Adrenal gland (tissue), 12 donors: Measurements from ENCODE around the gene APP. TPM values are rescaled to one million over a fixed set of nuclear protein-coding genes. Genes with fewer than 3 reads are reported as not detected.
A peak's percentile ranks its signal among the peaks of the same experiment; 100 is the strongest.

ENCODE experiments used
- DNase-seq, 7 donors: peaks; one replicate each; pipeline ENCODE4 v3.0.0-alpha.2; 2019 to 2020
- H3K27ac ChIP-seq, 5 donors: fragments of 200-600 bp; sonication (generic) in 4 of 5; 1 replicate in 3 of 5; 2 replicates in 2 of 5; pipeline versions ENCODE4 v1.5.1 to v1.8.0; 2016 to 2020; ENCODE audit warnings: mild to moderate bottlenecking in 1 of 5
- H3K27me3 ChIP-seq: fragments of 200-600 bp; 2 replicates; pipeline ENCODE4 v1.8.0; 2021
- H3K36me3 ChIP-seq, 2 donors: fragments of 200-600 bp; replicated peaks in 1 of 2; 1 replicate in 1 of 2; 2 replicates in 1 of 2; pipeline versions ENCODE4 v1.5.1 to v1.8.0; 2018 to 2022
- H3K4me1 ChIP-seq, 2 donors: fragments of 200-600 bp; replicated peaks in 1 of 2; 1 replicate in 1 of 2; 2 replicates in 1 of 2; pipeline versions ENCODE4 v1.5.1 to v1.8.0; 2018 to 2021
- H3K4me3 ChIP-seq, 4 donors: fragments of 200-600 bp; sonication (generic) in 3 of 4; one replicate each; pipeline ENCODE4 v1.5.1; 2016 to 2018
- H3K9me3 ChIP-seq, 3 donors: fragments of 200-600 bp; sonication (generic) in 1 of 3; replicated peaks in 1 of 3; 1 replicate in 2 of 3; 2 replicates in 1 of 3; pipeline versions ENCODE4 v1.5.1 to v1.8.0; 2016 to 2021
- POLR2A ChIP-seq, 2 donors: fragments of 450-650 bp; IDR thresholded peaks; one replicate each; pipeline ENCODE4 v1.6.1; 2017; ENCODE audit warnings: antibody characterized with exemption in 2 of 2, mild to moderate bottlenecking in 2 of 2, moderate library complexity in 1 of 2
- WGBS, 4 donors: extraction: QIAGEN DNeasy Blood & Tissue Kit in 2 of 4; methylation state at CpG; one replicate each; pipeline versions ENCODE4 v1.1.5 to v1.1.7; 2013 to 2017; 5-methylcytosine and 5-hydroxymethylcytosine counted together
- intact Hi-C, 2 donors: fragments of 100-400 bp; cut with DNase I; formaldehyde crosslinking; loops; one replicate each; pipeline versions ENCODE4 v1.14.1 to v1.15.0; 2022 to 2023
- polyA plus RNA-seq, 3 donors: library from polyadenylated mRNA; stranded (reverse); fragments of 200-250 nt in 2 of 3; fragments of 350-450 nt in 1 of 3; fragmentation: Illumina TruSeq in 1 of 3; extraction: RNeasy Lipid Tissue Mini Kit (QIAGEN cat#74804) in 1 of 3; gene quantifications; one replicate each; pipeline ENCODE4 v1.2.3, GENCODE V29; 2013 to 2014
- total RNA-seq, 9 donors: library from RNA; depleted of rRNA in 4 of 9; stranded (reverse); fragments of >200 nt in 4 of 9; fragments of 120-200 nt in 1 of 9; fragmentation: NEBNext Ultra II Directional in 1 of 9; extraction: Animal tissue kit (Norgen Biotek cat#: 25700) in 1 of 9; gene quantifications; one replicate each; pipeline versions ENCODE4 v1.1.0 to v1.2.4, GENCODE V29; 2013 to 2023
- TF ChIP-seq, protein P1 (sequence below), 6 experiments: fragments of 450-650 bp in 4 of 6; fragments of 200-600 bp in 2 of 6; sonication (generic) in 1 of 6; IDR thresholded peaks; 1 replicate in 5 of 6; 2 replicates in 1 of 6; pipeline versions ENCODE4 v1.5.1 to v1.8.0; 2016 to 2021; ENCODE audit warnings: antibody characterized with exemption in 6 of 6, mild to moderate bottlenecking in 2 of 6, moderate library complexity in 1 of 6
- donor health status: healthy with polysubstance abuse.
- donor health status: Bipolar disorder and iron deficiency.
- donor health status: DM: yes; HTN: yes; CAD: no.
- donor health status: DM: no; HTN: no; CAD: no.
- donor health status: DM: no; HTN: no; CAD: no.
- donor health status: DM: yes; HTN: yes; CAD: no.

The APP gene
- total and polyA plus RNA-seq, 12 donors, result 161 to 1,079 (median 710) TPM

DNA sequence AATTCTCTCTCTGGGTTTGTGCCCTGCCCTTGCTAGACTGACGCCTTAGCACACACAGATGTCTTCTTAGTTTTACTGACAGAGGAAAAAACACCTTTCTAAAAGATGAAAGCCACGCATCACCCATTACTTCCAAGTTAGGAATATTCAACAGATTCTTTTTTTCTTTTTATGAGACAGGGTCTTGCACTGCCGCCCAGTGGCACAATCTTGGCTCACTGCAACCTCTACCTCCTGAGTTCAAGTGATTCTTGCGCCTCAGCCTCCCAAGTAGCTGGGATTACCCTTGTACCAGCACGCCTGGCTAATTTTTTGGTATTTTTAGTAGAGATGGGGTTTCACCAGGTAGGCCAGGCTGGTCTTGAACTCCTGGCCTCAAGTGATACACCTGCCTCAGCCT, 169.2 kb downstream of the APP start:
- intact Hi-C loops, result no loop called here
- WGBS, 4 donors, result 92 to 98% (median 98%) methylated on average over 5 of the region's 5 CpGs
- no peaks in the 10 kb centered on the region for H3K27me3 ChIP-seq

DNA sequence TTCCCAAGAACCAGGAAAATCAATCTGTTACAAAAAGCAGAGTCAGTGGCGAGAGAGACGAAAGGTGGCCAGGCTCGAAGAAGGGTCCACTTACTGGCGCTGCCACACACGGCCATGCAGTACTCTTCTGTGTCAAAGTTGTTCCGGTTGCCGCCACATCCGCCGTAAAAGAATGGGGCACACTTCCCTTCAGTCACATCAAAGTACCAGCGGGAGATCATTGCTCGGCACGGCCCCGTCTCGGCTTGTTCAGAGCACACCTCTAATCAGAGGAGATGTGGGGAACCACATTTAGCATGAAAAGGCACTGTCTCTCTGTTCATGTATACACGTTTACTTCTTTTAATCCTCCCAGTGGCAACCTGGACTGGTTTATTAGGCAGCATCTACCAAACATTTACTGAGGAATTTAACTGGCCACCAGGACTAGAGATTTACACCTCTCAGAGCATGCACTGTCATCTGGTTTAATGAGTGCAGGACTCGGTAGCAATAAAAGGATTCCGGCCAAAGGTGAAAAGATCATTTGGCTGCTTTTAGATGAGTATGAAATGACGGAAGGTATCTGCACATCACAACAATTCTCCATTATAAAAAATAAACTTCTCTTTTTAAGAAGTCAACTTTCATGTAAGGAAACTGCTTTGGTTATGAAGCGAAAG, 170.5 kb downstream of the APP start:
- no peaks in the 10 kb centered on the region for H3K4me1 ChIP-seq
- WGBS, 4 donors, result 78 to 84% (median 83%) methylated on average over 19 of the region's 19 CpGs
- intact Hi-C loops, result no loop called here
- H3K27ac ChIP-seq, result no peak overlapping the region
- H3K36me3 ChIP-seq, result peaks cover 0 to 14% of the 10 kb centered on the region in 2 donors
- H3K27me3 ChIP-seq, result no peaks in the 10 kb centered on the region
- no peak for DNase-seq
- H3K4me3 ChIP-seq, result no peak overlapping the region
- H3K9me3 ChIP-seq, result no peaks in the 10 kb centered on the region
- TF ChIP-seq POLR2A (IDR thresholded peaks at IDR 0.05), result no peak
- TF ChIP-seq, protein P1, sequence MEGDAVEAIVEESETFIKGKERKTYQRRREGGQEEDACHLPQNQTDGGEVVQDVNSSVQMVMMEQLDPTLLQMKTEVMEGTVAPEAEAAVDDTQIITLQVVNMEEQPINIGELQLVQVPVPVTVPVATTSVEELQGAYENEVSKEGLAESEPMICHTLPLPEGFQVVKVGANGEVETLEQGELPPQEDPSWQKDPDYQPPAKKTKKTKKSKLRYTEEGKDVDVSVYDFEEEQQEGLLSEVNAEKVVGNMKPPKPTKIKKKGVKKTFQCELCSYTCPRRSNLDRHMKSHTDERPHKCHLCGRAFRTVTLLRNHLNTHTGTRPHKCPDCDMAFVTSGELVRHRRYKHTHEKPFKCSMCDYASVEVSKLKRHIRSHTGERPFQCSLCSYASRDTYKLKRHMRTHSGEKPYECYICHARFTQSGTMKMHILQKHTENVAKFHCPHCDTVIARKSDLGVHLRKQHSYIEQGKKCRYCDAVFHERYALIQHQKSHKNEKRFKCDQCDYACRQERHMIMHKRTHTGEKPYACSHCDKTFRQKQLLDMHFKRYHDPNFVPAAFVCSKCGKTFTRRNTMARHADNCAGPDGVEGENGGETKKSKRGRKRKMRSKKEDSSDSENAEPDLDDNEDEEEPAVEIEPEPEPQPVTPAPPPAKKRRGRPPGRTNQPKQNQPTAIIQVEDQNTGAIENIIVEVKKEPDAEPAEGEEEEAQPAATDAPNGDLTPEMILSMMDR (IDR thresholded peaks at IDR 0.05), result no peak

More for the DNA sequence above, 169.2 kb downstream of the APP start:
- Histone ChIP-seq H3K27ac (no peak overlapping the region), H3K4me1 (no peaks in the 10 kb centered on the region), H3K36me3 (peaks cover 0 to 11% of the 10 kb centered on the region in 2 donors), H3K4me3 (no peak overlapping the region), H3K9me3 (no peaks in the 10 kb centered on the region)
- no peak for TF ChIP-seq POLR2A (IDR thresholded peaks at IDR 0.05)
- TF ChIP-seq, protein P1 (IDR thresholded peaks at IDR 0.05), result peak in 1 of 6 experiments; percentile 9
- DNase-seq, result no peak

GRCh38 chr21:25997788-25998611, 172.6 kb downstream of the APP start:
- WGBS, 4 donors, result 76 to 85% (median 81%) methylated on average over 4 of the region's 4 CpGs
- TF ChIP-seq POLR2A (IDR thresholded peaks at IDR 0.05), result no peak
- TF ChIP-seq, protein P1 (IDR thresholded peaks at IDR 0.05), result no peak
- no peak overlapping the region for H3K27ac ChIP-seq
- no peak for DNase-seq
- peaks cover 0 to 14% of the 10 kb centered on the region in 2 donors for H3K36me3 ChIP-seq
- H3K9me3 ChIP-seq, result no peaks in the 10 kb centered on the region
- H3K4me3 ChIP-seq, result no peak overlapping the region
- intact Hi-C loops, result no loop called here
- H3K27me3 ChIP-seq, result no peaks in the 10 kb centered on the region
- H3K4me1 ChIP-seq, result no peaks in the 10 kb centered on the region

DNA sequence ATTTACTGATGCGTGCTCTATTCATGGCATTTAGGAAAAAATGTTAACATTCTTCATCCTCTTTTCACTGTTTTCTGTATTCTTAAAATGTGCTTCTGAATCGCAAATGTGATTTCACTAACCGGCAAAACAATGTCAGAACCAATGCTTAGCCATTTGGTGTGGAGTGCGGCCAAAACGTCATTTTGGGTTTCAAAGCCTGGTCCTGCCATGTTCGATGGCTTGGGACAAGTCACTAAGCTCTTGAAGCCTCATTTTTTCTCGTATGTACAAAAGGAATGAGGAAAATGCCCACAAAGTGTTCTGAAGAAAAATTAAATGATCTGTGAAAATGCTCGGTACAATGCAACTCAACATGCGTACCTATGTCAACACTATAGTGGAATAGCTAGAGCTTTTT, 175.3 kb downstream of the APP start:
- no peak overlapping the region for H3K4me3 ChIP-seq
- H3K4me1 ChIP-seq, result no peaks in the 10 kb centered on the region
- no peaks in the 10 kb centered on the region for H3K27me3 ChIP-seq
- DNase-seq, result no peak
- peaks cover 0 to 14% of the 10 kb centered on the region in 2 donors for H3K36me3 ChIP-seq
- TF ChIP-seq, protein P1 (IDR thresholded peaks at IDR 0.05), result no peak
- no peak for TF ChIP-seq POLR2A (IDR thresholded peaks at IDR 0.05)
- no peak overlapping the region for H3K27ac ChIP-seq
- WGBS, 4 donors, result 92 to 95% (median 93%) methylated on average over 9 of the region's 9 CpGs
- no peaks in the 10 kb centered on the region for H3K9me3 ChIP-seq
- intact Hi-C loops, result no loop called here
